HL-60 (cell line): ENCODE data around the gene TIMM44.
"Not testable (repeated sequence)": the region's sequence is repeated elsewhere in the genome, so short reads cannot be mapped to it uniquely, and the experiment has no call there.

ENCODE experiments used
- DNase-seq, 2 experiments: peaks; one replicate each; pipeline ENCODE4 v3.0.0-alpha.2; 2010 to 2020; ENCODE audit warnings: low read depth in 1 of 2, low spot score in 1 of 2
- H3K27ac ChIP-seq: fragments of 250-450 bp; sonication (Bioruptor Pico); replicated peaks from 2 replicates; pipeline ENCODE4 v1.5.1; 2020; ENCODE audit warnings: mild to moderate bottlenecking, moderate library complexity
- H3K27me3 ChIP-seq: fragments of 250-450 bp; sonication (Bioruptor Pico); 2 replicates; pipeline ENCODE4 v1.5.1; 2021; ENCODE audit warnings: mild to moderate bottlenecking, moderate library complexity; ENCODE audit not compliant: insufficient read depth, poor library complexity, severe bottlenecking
- H3K4me3 ChIP-seq: replicated peaks from 2 replicates; pipeline ENCODE4 v1.5.1; 2011; ENCODE audit warnings: mild to moderate bottlenecking, control low read depth, low read length; ENCODE audit not compliant: insufficient read depth
- GABPA ChIP-seq: IDR thresholded peaks from 2 replicates; pipeline ENCODE4 v1.6.1; 2012; ENCODE audit warnings: low read depth
- POLR2AphosphoS5 ChIP-seq: IDR thresholded peaks from 2 replicates; pipeline ENCODE4 v1.6.1; 2012; ENCODE audit warnings: low read depth
- REST ChIP-seq: IDR thresholded peaks from 2 replicates; pipeline ENCODE4 v1.6.1; 2012; ENCODE audit warnings: low read depth; ENCODE audit not compliant: insufficient replicate concordance
- SPI1 ChIP-seq: IDR thresholded peaks from 2 replicates; pipeline ENCODE4 v1.6.1; 2012; ENCODE audit warnings: low read depth, mild to moderate bottlenecking, borderline replicate concordance
- TF ChIP-seq, protein P1 (sequence below): IDR thresholded peaks from one replicate; pipeline ENCODE4 v1.5.1; 2011; ENCODE audit warnings: low read length, control low read depth, inconsistent platforms; ENCODE audit not compliant: insufficient read depth

The TIMM44 gene

DNA sequence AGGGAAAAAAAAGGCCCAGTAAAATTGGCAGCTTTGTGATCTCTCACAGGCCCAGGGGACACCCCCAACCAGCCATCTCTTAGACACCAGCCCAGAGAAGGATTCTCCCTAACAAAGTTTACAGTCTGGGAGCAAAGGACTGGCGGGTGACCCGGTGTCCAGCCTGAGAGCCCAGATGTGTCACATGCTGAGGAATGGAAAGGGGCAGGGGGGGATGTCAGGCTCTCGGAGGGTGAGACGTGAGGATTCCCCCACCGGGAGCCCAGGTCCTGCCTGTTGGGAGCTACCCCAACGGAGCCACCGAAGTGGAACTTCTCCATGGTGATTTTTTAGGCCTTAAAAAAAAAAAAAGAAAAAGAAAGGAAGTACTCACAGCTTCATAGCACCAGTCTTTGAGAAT is 12.7 kb downstream of the TIMM44 start:
- no peaks in the 10 kb centered on the region for H3K27me3 ChIP-seq
- DNase-seq, result no peak
- no peak overlapping the region for H3K27ac ChIP-seq
- TF ChIP-seq POLR2AphosphoS5 (no peak), GABPA (no peak), REST (no peak), SPI1 (no peak)
- TF ChIP-seq, protein P1, sequence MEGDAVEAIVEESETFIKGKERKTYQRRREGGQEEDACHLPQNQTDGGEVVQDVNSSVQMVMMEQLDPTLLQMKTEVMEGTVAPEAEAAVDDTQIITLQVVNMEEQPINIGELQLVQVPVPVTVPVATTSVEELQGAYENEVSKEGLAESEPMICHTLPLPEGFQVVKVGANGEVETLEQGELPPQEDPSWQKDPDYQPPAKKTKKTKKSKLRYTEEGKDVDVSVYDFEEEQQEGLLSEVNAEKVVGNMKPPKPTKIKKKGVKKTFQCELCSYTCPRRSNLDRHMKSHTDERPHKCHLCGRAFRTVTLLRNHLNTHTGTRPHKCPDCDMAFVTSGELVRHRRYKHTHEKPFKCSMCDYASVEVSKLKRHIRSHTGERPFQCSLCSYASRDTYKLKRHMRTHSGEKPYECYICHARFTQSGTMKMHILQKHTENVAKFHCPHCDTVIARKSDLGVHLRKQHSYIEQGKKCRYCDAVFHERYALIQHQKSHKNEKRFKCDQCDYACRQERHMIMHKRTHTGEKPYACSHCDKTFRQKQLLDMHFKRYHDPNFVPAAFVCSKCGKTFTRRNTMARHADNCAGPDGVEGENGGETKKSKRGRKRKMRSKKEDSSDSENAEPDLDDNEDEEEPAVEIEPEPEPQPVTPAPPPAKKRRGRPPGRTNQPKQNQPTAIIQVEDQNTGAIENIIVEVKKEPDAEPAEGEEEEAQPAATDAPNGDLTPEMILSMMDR, result no peak
- no peak overlapping the region for H3K4me3 ChIP-seq

DNA sequence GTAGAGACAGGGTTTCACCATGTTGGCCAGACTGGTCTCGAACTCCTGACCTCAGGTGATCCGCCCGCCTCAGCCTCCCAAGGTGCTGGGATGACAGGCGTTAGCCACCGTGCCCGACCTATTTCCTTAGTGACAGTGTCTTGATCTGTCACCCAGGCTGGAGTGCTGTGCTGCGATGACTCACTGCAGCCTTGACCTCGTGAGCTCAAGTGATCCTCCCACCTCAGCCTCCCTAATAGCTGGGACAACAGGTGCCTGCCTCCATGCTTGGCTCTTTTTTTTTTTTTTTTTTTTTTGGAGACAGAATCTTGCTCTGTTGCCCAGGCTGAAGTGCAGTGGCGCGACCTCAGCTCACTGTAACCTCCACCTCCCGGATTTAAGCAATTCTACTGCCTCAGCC is 13.4 kb downstream of the TIMM44 start:
- not testable (repeated sequence) for H3K27me3 ChIP-seq, H3K4me3 ChIP-seq, DNase-seq, H3K27ac ChIP-seq

DNA sequence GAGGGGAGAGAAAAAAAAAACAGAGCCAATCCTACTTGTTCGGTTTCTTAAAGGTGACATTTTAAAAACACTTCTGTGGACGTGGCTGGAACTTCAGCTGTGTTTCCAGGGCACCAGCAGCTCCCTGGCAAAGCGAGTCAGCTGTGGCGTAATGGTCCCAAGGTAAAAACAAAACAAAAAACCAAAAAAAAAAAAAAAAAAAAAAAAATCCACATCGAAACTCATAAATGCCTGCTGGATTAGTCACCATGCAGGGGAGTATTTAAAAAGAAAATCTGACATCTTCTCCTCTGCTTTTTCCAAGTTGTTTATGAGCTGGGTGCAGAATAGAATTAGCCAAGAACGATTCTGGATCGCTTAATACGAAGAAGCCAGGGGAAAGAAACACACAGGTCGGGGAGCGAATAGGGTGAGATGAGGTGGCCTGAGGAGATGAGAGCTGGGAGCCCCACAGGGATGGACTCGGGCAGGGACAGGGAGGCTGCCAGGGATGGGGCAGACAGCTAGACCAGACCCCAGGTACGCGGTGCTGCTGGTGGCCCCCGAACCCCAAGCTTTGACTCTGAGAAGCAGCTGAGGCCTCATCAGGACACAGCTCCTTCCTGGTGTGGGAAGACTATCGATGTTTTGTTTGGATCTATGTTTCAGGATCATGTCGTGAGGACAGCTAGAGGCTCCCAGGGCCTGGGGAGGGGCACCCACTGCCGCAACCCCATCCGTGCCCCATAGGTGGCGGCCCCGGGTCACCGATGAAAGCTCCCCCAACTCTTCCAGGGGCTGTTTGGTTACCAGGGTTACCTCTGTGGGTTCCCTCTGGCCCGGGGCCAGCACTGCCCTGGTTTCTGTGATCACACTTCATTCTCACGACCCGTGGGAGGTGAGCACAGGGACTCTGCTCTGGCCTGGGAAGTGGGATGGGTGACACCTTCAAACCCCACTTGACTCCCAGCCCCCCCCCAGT is 14.4 kb downstream of the TIMM44 start:
- DNase-seq, result peak in 1 of 2 experiments; percentile 73
- no peak overlapping the region for H3K27ac ChIP-seq

More for the DNA sequence above, 14.4 kb downstream of the TIMM44 start:
- no peak overlapping the region for H3K4me3 ChIP-seq
- H3K27me3 ChIP-seq, result no peaks in the 10 kb centered on the region
- TF ChIP-seq REST (no peak), POLR2AphosphoS5 (no peak), SPI1 (no peak), GABPA (no peak)
- TF ChIP-seq, protein P1, result peak; percentile 19
